ENCODE measurements around the gene TDRD6.

TDRD6 gene

GRCh38 chr6:46688117-46688965 lies 656 bp downstream of the TDRD6 start:
- no peaks in the 10 kb centered on the region for H3K27me3 ChIP-seq (ENCODE audit: control insufficient read depth, insufficient read depth, low read length)
- H3K9ac ChIP-seq (ENCODE audit: low read length) = no peak overlapping the region
- H3K4me3 ChIP-seq (ENCODE audit: low read depth, low read length) = no peak overlapping the region
- no peaks in the 10 kb centered on the region for H3K9me3 ChIP-seq (ENCODE audit: control insufficient read depth, insufficient read depth, low read depth, low read length)
- no peaks in the 10 kb centered on the region for H3K4me1 ChIP-seq (ENCODE audit: control insufficient read depth, insufficient read depth, low read length)
- H3K27ac ChIP-seq (ENCODE audit: low read depth, low read length) = no peak overlapping the region
- H3K36me3 ChIP-seq (ENCODE audit: control insufficient read depth, insufficient read depth, low read length) = no peaks in the 10 kb centered on the region

- H3K27ac ChIP-seq (ENCODE audit: low read depth, low read length) = no peak overlapping the region
- H3K27me3 ChIP-seq (ENCODE audit: control insufficient read depth, insufficient read depth, low read length) = no peaks in the 10 kb centered on the region
- no peaks in the 10 kb centered on the region for H3K36me3 ChIP-seq (ENCODE audit: control insufficient read depth, insufficient read depth, low read length)
- no peaks in the 10 kb centered on the region for H3K9me3 ChIP-seq (ENCODE audit: control insufficient read depth, insufficient read depth, low read depth, low read length)
- no peak overlapping the region for H3K4me3 ChIP-seq (ENCODE audit: low read depth, low read length)
- no peaks in the 10 kb centered on the region for H3K4me1 ChIP-seq (ENCODE audit: control insufficient read depth, insufficient read depth, low read length)
- no peak overlapping the region for H3K9ac ChIP-seq (ENCODE audit: low read length)
Measured at GRCh38 chr6:46688966-46689335, 1.3 kb downstream of the TDRD6 start.

- no peak overlapping the region for H3K4me3 ChIP-seq (ENCODE audit: low read depth, low read length)
- H3K27me3 ChIP-seq (ENCODE audit: control insufficient read depth, insufficient read depth, low read length) = no peaks in the 10 kb centered on the region
- H3K4me1 ChIP-seq (ENCODE audit: control insufficient read depth, insufficient read depth, low read length) = no peaks in the 10 kb centered on the region
- H3K36me3 ChIP-seq (ENCODE audit: control insufficient read depth, insufficient read depth, low read length) = no peaks in the 10 kb centered on the region
- H3K9ac ChIP-seq (ENCODE audit: low read length) = no peak overlapping the region
- no peaks in the 10 kb centered on the region for H3K9me3 ChIP-seq (ENCODE audit: control insufficient read depth, insufficient read depth, low read depth, low read length)
- H3K27ac ChIP-seq (ENCODE audit: low read depth, low read length) = no peak overlapping the region
Measured at GRCh38 chr6:46689657-46690056, 2.0 kb downstream of the TDRD6 start.

- Histone ChIP-seq H3K27me3 (ENCODE audit: control insufficient read depth, insufficient read depth, low read length) (no peaks in the 10 kb centered on the region), H3K9ac (ENCODE audit: low read length) (no peak overlapping the region), H3K36me3 (ENCODE audit: control insufficient read depth, insufficient read depth, low read length) (no peaks in the 10 kb centered on the region), H3K4me1 (ENCODE audit: control insufficient read depth, insufficient read depth, low read length) (no peaks in the 10 kb centered on the region), H3K27ac (ENCODE audit: low read depth, low read length) (no peak overlapping the region), H3K9me3 (ENCODE audit: control insufficient read depth, insufficient read depth, low read depth, low read length) (no peaks in the 10 kb centered on the region), H3K4me3 (ENCODE audit: low read depth, low read length) (no peak overlapping the region)
Measured at GRCh38 chr6:46690141-46690755, 2.6 kb downstream of the TDRD6 start.

- Histone ChIP-seq H3K36me3 (ENCODE audit: control insufficient read depth, insufficient read depth, low read length) (no peaks in the 10 kb centered on the region), H3K4me3 (ENCODE audit: low read depth, low read length) (no peak overlapping the region), H3K27me3 (ENCODE audit: control insufficient read depth, insufficient read depth, low read length) (no peaks in the 10 kb centered on the region), H3K4me1 (ENCODE audit: control insufficient read depth, insufficient read depth, low read length) (no peaks in the 10 kb centered on the region), H3K9ac (ENCODE audit: low read length) (no peak overlapping the region), H3K27ac (ENCODE audit: low read depth, low read length) (no peak overlapping the region), H3K9me3 (ENCODE audit: control insufficient read depth, insufficient read depth, low read depth, low read length) (no peaks in the 10 kb centered on the region)
Measured at GRCh38 chr6:46690911-46691451, 3.3 kb downstream of the TDRD6 start.

GRCh38 chr6:46699970-46700369 lies 12.3 kb downstream of the TDRD6 start:
- no peaks in the 10 kb centered on the region for H3K4me1 ChIP-seq (ENCODE audit: control insufficient read depth, insufficient read depth, low read length)
- H3K27ac ChIP-seq (ENCODE audit: low read depth, low read length) = no peak overlapping the region
- H3K9me3 ChIP-seq (ENCODE audit: control insufficient read depth, insufficient read depth, low read depth, low read length) = no peaks in the 10 kb centered on the region
- H3K9ac ChIP-seq (ENCODE audit: low read length) = no peak overlapping the region
- no peaks in the 10 kb centered on the region for H3K27me3 ChIP-seq (ENCODE audit: control insufficient read depth, insufficient read depth, low read length)
- H3K36me3 ChIP-seq (ENCODE audit: control insufficient read depth, insufficient read depth, low read length) = no peaks in the 10 kb centered on the region
- H3K4me3 ChIP-seq (ENCODE audit: low read depth, low read length) = no peak overlapping the region

GRCh38 chr6:46704562-46704961 lies 16.9 kb downstream of the TDRD6 start:
- Histone ChIP-seq H3K27me3 (ENCODE audit: control insufficient read depth, insufficient read depth, low read length) (no peaks in the 10 kb centered on the region), H3K9me3 (ENCODE audit: control insufficient read depth, insufficient read depth, low read depth, low read length) (no peaks in the 10 kb centered on the region), H3K4me1 (ENCODE audit: control insufficient read depth, insufficient read depth, low read length) (no peaks in the 10 kb centered on the region), H3K9ac (ENCODE audit: low read length) (no peak overlapping the region), H3K4me3 (ENCODE audit: low read depth, low read length) (no peak overlapping the region), H3K36me3 (ENCODE audit: control insufficient read depth, insufficient read depth, low read length) (no peaks in the 10 kb centered on the region), H3K27ac (ENCODE audit: low read depth, low read length) (no peak overlapping the region)

- H3K27me3 ChIP-seq (ENCODE audit: control insufficient read depth, insufficient read depth, low read length) = no peaks in the 10 kb centered on the region
- H3K4me1 ChIP-seq (ENCODE audit: control insufficient read depth, insufficient read depth, low read length) = no peaks in the 10 kb centered on the region
- H3K9ac ChIP-seq (ENCODE audit: low read length) = no peak overlapping the region
- no peaks in the 10 kb centered on the region for H3K36me3 ChIP-seq (ENCODE audit: control insufficient read depth, insufficient read depth, low read length)
- no peak overlapping the region for H3K27ac ChIP-seq (ENCODE audit: low read depth, low read length)
- no peaks in the 10 kb centered on the region for H3K9me3 ChIP-seq (ENCODE audit: control insufficient read depth, insufficient read depth, low read depth, low read length)
- no peak overlapping the region for H3K4me3 ChIP-seq (ENCODE audit: low read depth, low read length)
Measured at GRCh38 chr6:46706464-46706863, 18.8 kb downstream of the TDRD6 start.

GRCh38 chr6:46711491-46711890 lies 23.8 kb downstream of the TDRD6 start:
- no peak overlapping the region for H3K9ac ChIP-seq (ENCODE audit: low read length)
- no peaks in the 10 kb centered on the region for H3K9me3 ChIP-seq (ENCODE audit: control insufficient read depth, insufficient read depth, low read depth, low read length)
- no peak overlapping the region for H3K4me3 ChIP-seq (ENCODE audit: low read depth, low read length)
- H3K27ac ChIP-seq (ENCODE audit: low read depth, low read length) = no peak overlapping the region
- H3K27me3 ChIP-seq (ENCODE audit: control insufficient read depth, insufficient read depth, low read length) = no peaks in the 10 kb centered on the region
- no peaks in the 10 kb centered on the region for H3K4me1 ChIP-seq (ENCODE audit: control insufficient read depth, insufficient read depth, low read length)
- H3K36me3 ChIP-seq (ENCODE audit: control insufficient read depth, insufficient read depth, low read length) = no peaks in the 10 kb centered on the region

GRCh38 chr6:46715141-46715540 lies 27.5 kb downstream of the TDRD6 start:
- Histone ChIP-seq H3K9me3 (ENCODE audit: control insufficient read depth, insufficient read depth, low read depth, low read length) (no peaks in the 10 kb centered on the region), H3K4me1 (ENCODE audit: control insufficient read depth, insufficient read depth, low read length) (no peaks in the 10 kb centered on the region), H3K4me3 (ENCODE audit: low read depth, low read length) (no peak overlapping the region), H3K27me3 (ENCODE audit: control insufficient read depth, insufficient read depth, low read length) (no peaks in the 10 kb centered on the region), H3K36me3 (ENCODE audit: control insufficient read depth, insufficient read depth, low read length) (no peaks in the 10 kb centered on the region), H3K27ac (ENCODE audit: low read depth, low read length) (no peak overlapping the region), H3K9ac (ENCODE audit: low read length) (no peak overlapping the region)

- Histone ChIP-seq H3K9me3 (ENCODE audit: control insufficient read depth, insufficient read depth, low read depth, low read length) (no peaks in the 10 kb centered on the region), H3K4me1 (ENCODE audit: control insufficient read depth, insufficient read depth, low read length) (no peaks in the 10 kb centered on the region), H3K27ac (ENCODE audit: low read depth, low read length) (no peak overlapping the region), H3K36me3 (ENCODE audit: control insufficient read depth, insufficient read depth, low read length) (no peaks in the 10 kb centered on the region), H3K4me3 (ENCODE audit: low read depth, low read length) (no peak overlapping the region), H3K27me3 (ENCODE audit: control insufficient read depth, insufficient read depth, low read length) (no peaks in the 10 kb centered on the region), H3K9ac (ENCODE audit: low read length) (no peak overlapping the region)
Measured at GRCh38 chr6:46719099-46719498, 31.4 kb downstream of the TDRD6 start.
